ENCODE measurements around the gene COG7. TPM values are rescaled to one million over a fixed set of nuclear protein-coding genes. Genes with fewer than 3 reads are reported as not detected.
"Not testable (repeated sequence)": the region's sequence is repeated elsewhere in the genome, so short reads cannot be mapped to it uniquely, and the experiment has no call there.

The COG7 gene
- total and polyA plus RNA-seq, 3 donors from 2014 or later: 21.5 to 40.7 (median 35.1) TPM

DNA sequence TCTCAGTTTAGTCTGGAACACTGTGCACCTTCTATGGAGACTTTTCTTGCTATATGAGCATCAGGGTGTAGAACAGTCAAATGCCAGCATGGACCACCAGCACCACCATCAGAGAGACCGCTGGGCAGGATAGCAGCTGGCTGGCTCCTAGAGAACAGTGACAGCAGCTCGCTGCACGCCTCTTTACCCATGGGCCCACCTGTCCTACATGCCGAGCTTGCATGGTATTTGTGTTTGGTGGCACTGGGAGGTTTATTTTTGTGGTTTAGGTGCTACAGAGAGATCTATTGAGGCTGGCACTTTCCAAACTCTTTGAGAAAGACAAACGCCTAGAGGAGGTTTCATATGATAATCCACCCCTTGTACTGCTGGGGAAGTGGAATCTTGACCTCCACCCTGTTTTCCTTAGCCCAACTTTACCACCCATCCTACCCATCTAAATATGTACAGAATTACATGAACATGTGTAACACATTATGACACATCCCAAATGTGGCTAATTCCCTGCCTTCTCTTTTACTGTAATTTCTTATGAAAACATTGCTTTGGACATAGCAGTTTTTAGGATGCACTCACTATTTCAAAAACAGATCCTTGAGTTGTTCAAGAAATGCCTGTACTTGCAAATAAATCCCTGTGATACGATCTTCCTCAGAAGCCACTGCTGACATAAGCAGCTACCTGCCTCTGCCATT, 46.3 kb downstream of the COG7 start:
- DNase-seq: no peak
- no peaks in the 10 kb centered on the region for H3K9me3 ChIP-seq
- no peaks in the 10 kb centered on the region for H3K27me3 ChIP-seq
- TF ChIP-seq, protein P1, sequence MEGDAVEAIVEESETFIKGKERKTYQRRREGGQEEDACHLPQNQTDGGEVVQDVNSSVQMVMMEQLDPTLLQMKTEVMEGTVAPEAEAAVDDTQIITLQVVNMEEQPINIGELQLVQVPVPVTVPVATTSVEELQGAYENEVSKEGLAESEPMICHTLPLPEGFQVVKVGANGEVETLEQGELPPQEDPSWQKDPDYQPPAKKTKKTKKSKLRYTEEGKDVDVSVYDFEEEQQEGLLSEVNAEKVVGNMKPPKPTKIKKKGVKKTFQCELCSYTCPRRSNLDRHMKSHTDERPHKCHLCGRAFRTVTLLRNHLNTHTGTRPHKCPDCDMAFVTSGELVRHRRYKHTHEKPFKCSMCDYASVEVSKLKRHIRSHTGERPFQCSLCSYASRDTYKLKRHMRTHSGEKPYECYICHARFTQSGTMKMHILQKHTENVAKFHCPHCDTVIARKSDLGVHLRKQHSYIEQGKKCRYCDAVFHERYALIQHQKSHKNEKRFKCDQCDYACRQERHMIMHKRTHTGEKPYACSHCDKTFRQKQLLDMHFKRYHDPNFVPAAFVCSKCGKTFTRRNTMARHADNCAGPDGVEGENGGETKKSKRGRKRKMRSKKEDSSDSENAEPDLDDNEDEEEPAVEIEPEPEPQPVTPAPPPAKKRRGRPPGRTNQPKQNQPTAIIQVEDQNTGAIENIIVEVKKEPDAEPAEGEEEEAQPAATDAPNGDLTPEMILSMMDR (IDR thresholded peaks at IDR 0.05): no peak
- no peak for TF ChIP-seq POLR2A (IDR thresholded peaks at IDR 0.05)
- intact Hi-C loops (cut with DNase I; ENCODE audit: low total_unique reads): no loop called here
- H3K4me3 ChIP-seq: no peak overlapping the region
- 91 to 94% methylated on average over 6 of the region's 6 CpGs for WGBS, 2 donors
- no peaks in the 10 kb centered on the region for H3K36me3 ChIP-seq (ENCODE audit: low read depth, missing control alignments)
- no peaks in the 10 kb centered on the region for H3K4me1 ChIP-seq
- no peak overlapping the region for H3K27ac ChIP-seq

DNA sequence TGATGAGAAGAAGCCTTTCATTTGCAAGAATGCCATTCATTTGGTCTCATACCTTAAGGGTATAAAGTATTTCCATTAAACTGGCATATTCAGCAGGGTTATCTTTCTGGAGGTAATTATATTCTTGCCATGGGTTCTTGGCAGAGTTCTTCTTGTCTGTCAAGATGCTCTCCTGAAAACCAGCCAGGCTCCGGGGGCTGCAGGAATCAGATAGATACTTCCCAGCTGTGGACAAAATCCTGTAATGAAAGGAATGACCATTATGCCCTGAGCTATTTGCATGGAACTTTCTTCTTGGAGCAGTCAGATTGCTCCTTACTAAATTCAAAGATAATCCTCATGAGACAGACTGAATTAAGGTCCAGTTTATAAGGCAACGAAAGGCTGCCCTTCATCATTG, 47.0 kb downstream of the COG7 start:
- H3K27ac ChIP-seq: no peak overlapping the region
- no peak for DNase-seq
- no peak overlapping the region for H3K4me3 ChIP-seq
- H3K36me3 ChIP-seq (ENCODE audit: low read depth, missing control alignments): no peaks in the 10 kb centered on the region
- intact Hi-C loops (cut with DNase I; ENCODE audit: low total_unique reads): no loop called here
- WGBS, 2 donors: 81 to 86% methylated on average over 2 of the region's 2 CpGs
- no peaks in the 10 kb centered on the region for H3K9me3 ChIP-seq
- no peak for TF ChIP-seq POLR2A (IDR thresholded peaks at IDR 0.05)
- TF ChIP-seq, protein P1 (IDR thresholded peaks at IDR 0.05): no peak
- no peaks in the 10 kb centered on the region for H3K27me3 ChIP-seq
- H3K4me1 ChIP-seq: no peaks in the 10 kb centered on the region

DNA sequence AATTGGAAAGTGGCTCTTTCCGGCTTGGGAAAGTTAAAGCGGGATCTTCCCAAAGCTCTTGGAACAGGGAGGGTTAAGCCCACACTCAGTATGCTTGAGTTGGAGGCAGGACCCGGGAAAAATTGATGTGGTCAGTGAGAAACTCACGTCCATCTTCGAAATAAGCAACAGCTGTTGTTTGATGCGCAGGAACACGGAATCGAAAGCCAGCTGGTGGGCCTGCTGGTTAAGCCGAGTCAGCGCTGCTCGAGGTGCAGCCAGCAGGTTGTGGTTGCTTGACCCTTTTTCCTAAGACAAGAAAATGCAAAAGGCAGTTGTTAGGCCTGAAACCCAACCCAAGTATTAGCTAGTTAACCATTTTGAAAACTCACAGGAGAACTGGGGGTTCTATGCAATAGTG, 49.4 kb downstream of the COG7 start:
- TF ChIP-seq, protein P1 (IDR thresholded peaks at IDR 0.05): no peak
- no peak for TF ChIP-seq POLR2A (IDR thresholded peaks at IDR 0.05)

DNA sequence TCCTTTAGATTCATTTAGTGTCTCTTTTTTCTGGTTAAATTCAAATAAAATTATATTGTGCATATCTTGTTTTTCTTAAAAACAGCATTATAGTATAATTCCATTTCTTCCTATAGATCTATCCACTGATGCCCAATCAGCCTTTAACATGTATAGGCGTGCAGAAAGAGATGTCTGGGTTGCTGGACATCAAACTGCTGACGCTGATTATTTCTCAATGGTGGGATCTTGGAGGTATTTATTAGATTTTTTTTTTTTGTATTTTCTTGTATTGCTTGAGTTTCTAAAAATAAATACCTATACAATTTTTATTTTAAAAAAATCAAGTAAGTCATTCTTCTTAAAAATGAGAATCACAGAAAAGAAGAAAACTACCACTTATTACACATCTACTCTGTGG, 50.9 kb downstream of the COG7 start:
- intact Hi-C loops (cut with DNase I; ENCODE audit: low total_unique reads): no loop called here
- Histone ChIP-seq H3K4me3 (no peak overlapping the region), H3K9me3 (no peaks in the 10 kb centered on the region), H3K27ac (no peak overlapping the region), H3K36me3 (ENCODE audit: low read depth, missing control alignments) (no peaks in the 10 kb centered on the region), H3K4me1 (no peaks in the 10 kb centered on the region), H3K27me3 (no peaks in the 10 kb centered on the region)
- WGBS, 2 donors: 92 to 96% methylated on average over 2 of the region's 2 CpGs
- TF ChIP-seq POLR2A (IDR thresholded peaks at IDR 0.05): no peak
- TF ChIP-seq, protein P1 (IDR thresholded peaks at IDR 0.05): no peak
- no peak for DNase-seq

More for the DNA sequence above, 49.4 kb downstream of the COG7 start:
- intact Hi-C loops (cut with DNase I; ENCODE audit: low total_unique reads): no loop called here
- WGBS, 2 donors: 82 to 84% methylated on average over 11 of the region's 11 CpGs
- Histone ChIP-seq H3K27me3 (no peaks in the 10 kb centered on the region), H3K36me3 (ENCODE audit: low read depth, missing control alignments) (no peaks in the 10 kb centered on the region), H3K4me3 (no peak overlapping the region), H3K4me1 (no peaks in the 10 kb centered on the region), H3K27ac (no peak overlapping the region), H3K9me3 (no peaks in the 10 kb centered on the region)
- no peak for DNase-seq

DNA sequence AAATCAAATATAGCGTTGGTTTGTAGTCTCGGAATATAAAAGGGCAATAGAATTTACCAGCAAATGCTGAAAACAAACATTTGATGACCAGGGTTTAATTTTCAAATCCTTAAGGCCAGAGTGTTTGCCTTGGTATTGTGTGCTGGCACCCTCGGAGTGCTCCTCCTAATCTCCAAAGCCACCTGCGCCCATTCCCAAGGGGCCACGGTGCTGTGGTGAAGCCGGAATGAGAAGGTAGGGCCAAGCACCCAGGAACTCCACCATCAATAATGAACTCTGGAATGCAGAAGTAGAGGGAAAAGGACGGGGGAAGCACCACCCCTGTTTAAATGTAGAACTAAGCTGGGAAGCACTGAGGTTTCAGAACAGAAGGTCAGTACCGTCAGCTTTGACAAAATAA, 51.9 kb downstream of the COG7 start:
- Histone ChIP-seq H3K9me3 (no peaks in the 10 kb centered on the region), H3K27me3 (no peaks in the 10 kb centered on the region), H3K36me3 (ENCODE audit: low read depth, missing control alignments) (no peaks in the 10 kb centered on the region), H3K4me3 (no peak overlapping the region), H3K27ac (no peak overlapping the region), H3K4me1 (no peaks in the 10 kb centered on the region)
- WGBS, 2 donors: 91 to 92% methylated on average over 8 of the region's 8 CpGs
- no peak for TF ChIP-seq POLR2A (IDR thresholded peaks at IDR 0.05)
- TF ChIP-seq, protein P1 (IDR thresholded peaks at IDR 0.05): no peak
- intact Hi-C loops (cut with DNase I; ENCODE audit: low total_unique reads): no loop called here
- no peak for DNase-seq

DNA sequence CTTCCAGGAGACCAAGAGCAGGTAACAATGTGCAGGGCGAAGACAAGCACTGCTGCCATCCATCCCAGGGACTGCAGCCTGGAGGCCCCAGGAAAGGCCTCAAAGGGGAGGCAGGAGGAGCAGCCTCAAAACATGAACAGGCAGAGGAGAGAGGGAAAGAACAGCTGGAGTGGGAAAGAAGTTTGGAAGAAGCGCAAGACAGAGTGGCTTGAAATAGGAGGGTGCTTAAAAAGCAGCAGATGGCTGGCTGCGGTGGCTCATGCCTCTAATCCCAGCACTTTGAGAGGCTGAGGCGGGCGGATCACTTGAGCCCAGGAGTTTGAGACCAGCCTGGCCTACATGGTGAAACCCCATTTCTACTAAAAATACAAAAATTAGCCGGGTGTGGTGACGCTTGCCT, 52.5 kb downstream of the COG7 start:
- DNase-seq; H3K4me3 ChIP-seq; intact Hi-C loops (cut with DNase I; ENCODE audit: low total_unique reads); H3K4me1 ChIP-seq; H3K36me3 ChIP-seq (ENCODE audit: low read depth, missing control alignments); H3K27ac ChIP-seq; H3K27me3 ChIP-seq; H3K9me3 ChIP-seq: not testable (repeated sequence)
- 88 to 93% methylated on average over 7 of the region's 7 CpGs for WGBS, 2 donors

Data from testis (tissue), 3 donors.